Melanocyte of skin (primary cell): ENCODE results near the gene MEIOC. TPM values are rescaled to one million over a fixed set of nuclear protein-coding genes. Genes with fewer than 3 reads are reported as not detected.

Experiments
- small RNA-seq, 2 donors: library from RNA; depleted of rRNA; stranded (forward); fragments of <200 nt; gene quantifications; one replicate each; pipeline ENCODE3, GENCODE V24; 2012
- total RNA-seq, 2 donors: library from RNA; depleted of rRNA; stranded (reverse); fragments of >200 nt; gene quantifications; 2 replicates each; pipeline ENCODE4 v1.2.3, GENCODE V29; 2012

MEIOC gene
- under 1 TPM; 0.33 to 0.34 TPM for total RNA-seq

DNA sequence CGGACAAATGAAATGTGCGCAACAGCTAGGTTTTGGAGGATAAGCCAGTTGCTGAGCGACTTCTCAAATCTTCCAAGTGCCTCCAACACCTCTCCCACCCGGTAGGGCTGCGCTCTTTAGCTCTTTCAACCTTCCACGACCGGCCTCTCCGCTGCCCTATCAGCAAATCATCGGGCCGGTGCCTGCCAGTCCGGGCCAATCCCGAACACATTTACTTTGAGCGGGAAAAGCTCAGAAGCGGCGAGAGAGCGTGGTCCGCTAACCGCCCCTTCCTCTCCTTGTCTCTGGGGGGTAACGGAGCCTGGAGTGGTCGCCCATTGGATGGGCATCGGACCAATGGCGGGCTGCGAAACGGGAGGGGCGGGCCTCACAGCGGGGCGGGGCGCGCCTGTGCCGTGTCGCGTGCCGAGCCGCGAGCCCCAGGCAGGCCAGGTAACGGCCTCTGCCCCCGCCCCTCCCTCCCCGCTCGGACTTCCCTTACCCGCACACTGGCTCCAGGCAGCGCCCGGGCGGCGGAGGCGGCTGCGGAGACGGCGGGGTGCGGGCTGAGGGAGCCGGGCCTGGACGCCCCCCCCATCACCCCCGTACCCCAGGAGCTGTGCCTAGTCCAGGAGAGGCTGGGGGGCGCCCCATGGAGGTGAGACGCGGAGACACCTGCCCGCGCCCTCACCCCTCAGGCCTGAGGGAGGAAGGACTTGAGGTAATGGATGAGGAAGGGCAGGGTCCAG, at the start of gene MEIOC:
MEIOC (plus strand) TSS at position 486 of the 728 bp plus-strand sequence; CDS start at position 632, 146 bp downstream.

DNA sequence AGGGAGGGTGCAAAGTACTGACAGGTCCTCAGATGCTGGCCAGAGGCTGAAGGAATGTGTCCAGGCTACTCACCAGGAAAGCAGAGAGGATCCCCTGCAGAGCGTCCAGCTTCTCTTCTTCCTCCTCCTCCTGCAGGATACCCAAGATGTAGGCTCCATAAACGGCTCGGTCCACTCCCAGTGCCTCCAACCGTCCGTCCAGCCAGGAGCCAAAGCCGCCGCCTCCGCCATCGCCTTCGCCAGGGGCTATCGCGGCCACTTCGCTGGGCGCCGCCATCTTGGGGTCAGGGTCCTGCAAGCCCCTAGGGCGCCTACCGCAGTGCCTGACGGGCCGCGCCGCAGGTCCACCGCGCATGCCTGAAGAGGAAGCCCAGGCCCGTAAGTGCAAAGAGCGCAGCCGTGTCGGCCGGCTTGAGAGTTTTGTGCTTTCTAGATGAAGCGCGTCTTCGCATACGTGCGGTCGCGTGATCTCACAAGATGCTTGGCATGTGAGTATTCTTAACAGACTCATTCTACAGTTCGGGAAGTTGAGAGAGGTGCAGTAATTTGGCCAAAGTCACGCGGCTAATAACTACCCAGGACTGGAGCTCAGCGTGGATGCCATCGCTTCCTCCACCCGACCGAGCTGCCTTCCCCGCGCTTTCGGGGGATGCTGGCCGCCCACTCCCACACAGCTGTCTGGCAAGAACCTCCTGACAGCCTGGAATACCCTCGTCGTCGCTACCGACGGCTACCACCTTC, 33.4 kb downstream of the MEIOC start, which contains the start of gene CCDC43:
CCDC43 (minus strand) TSS at position 300 of the 741 bp plus-strand sequence; CDS start at position 277, 23 bp downstream.

DNA sequence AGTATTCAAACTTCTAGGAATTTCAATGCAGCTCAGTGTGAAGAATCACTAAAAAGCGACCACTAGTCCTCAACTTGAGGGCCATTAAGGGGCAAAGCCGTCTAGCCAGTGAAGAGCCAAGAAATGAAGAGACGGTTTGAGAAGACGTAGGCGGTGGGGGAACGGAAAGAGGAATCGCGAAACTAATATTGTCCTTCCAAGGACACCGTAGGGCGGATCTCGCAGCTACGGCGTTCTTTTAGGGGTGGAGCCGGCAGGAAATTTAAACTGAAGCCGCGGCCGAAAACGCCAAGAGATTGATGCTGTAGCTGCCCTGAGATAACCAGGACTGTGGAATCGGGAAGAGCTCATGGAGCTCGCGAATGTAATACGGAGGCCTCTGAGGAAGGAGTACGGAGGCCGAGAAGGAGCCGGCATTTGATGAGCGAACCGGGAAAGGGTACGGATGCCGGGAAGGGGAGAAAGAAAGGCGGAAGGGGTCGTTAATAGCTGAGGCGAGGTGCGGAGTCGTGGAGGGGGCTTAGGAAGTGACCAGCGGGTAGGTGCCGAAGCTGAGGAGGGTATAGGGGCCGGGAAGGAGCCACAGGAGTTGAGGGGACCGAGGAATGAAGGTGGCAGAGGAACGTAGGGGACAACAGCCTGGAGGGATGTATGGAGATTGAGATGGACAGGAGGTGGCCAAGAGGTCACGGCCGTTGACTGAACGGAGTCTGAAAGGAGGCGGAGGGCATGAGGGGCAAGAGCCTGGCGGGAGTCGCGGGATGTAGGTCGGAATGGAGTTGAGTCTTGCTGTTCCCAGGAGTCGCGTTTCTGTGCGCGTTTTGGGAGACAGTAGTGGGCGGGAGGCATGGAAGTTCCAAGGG, 52.4 kb downstream of the MEIOC start, which contains the start of gene DBF4B:
DBF4B (plus strand) TSS at position 265 of the 863 bp plus-strand sequence; CDS start at position 421, 156 bp downstream.

Small RNAs within 50 kb of the gene (small RNA-seq; reads per million reads assigned to genes)
- gene RN7SL819P: 0 reads per million in 2 donors
- gene SMCO4P1: 0 reads per million in 2 donors

Other genes starting within 250 kb of the MEIOC start
- 10 to 100 TPM; 22.0 to 24.0 TPM for gene GPATCH8, start 153.1 kb upstream of the MEIOC start, total RNA-seq
- 1 to 10 TPM; 2.8 to 3.3 TPM for gene FZD2, start 99.0 kb upstream of the MEIOC start, total RNA-seq
- 10 to 100 TPM; 51.6 to 78.3 TPM for gene CCDC43, start 33.3 kb downstream of the MEIOC start, total RNA-seq
- 10 to 100 TPM in 1 of 2 donors, 1 to 10 TPM in 1; 8.9 to 17.0 TPM for gene DBF4B, start 52.2 kb downstream of the MEIOC start, total RNA-seq
- 1 to 10 TPM in 1 of 2 donors, under 1 TPM in 1; 1.00 to 2.1 TPM for gene ADAM11, start 102.5 kb downstream of the MEIOC start, total RNA-seq
- 10 to 100 TPM; 10.3 to 24.3 TPM for gene GJC1, start 173.8 kb downstream of the MEIOC start, total RNA-seq
- not detected for gene HIGD1B, start 191.4 kb downstream of the MEIOC start, total RNA-seq
- gene EFTUD2, start 243.0 kb downstream of the MEIOC start, total RNA-seq: 100 to 1,000 TPM in 1 of 2 donors, 10 to 100 TPM in 1; 93.9 to 131 TPM